GM12801 (cell line): ENCODE results near the gene ZCCHC7.

Experiments
- TF ChIP-seq, protein P1 (sequence below): IDR thresholded peaks from one replicate; pipeline ENCODE4 v1.5.1; 2011; ENCODE audit warnings: control low read depth; ENCODE audit not compliant: insufficient read length; ENCODE audit errors: extremely low read depth

ZCCHC7 gene

DNA sequence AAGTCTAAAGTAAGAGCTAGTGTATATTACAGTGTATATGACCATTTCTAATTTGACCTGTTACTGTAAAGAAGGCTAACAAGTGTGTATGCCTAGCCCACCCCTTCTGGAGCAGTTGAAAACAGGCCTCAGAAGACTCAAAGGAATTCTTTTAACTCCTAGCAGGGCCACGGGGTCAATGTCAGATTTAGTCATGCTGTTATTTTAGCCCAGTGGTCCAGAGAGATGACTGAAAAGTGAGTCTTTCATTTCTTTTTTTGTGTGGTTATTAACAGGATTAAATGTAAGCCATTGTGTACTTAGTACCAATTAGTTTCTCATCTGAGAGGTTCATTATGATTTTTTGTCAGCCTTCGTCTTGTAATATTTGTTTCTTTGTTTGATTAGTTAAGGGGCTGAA is 24.4 kb downstream of the ZCCHC7 start:
- TF ChIP-seq, protein P1, sequence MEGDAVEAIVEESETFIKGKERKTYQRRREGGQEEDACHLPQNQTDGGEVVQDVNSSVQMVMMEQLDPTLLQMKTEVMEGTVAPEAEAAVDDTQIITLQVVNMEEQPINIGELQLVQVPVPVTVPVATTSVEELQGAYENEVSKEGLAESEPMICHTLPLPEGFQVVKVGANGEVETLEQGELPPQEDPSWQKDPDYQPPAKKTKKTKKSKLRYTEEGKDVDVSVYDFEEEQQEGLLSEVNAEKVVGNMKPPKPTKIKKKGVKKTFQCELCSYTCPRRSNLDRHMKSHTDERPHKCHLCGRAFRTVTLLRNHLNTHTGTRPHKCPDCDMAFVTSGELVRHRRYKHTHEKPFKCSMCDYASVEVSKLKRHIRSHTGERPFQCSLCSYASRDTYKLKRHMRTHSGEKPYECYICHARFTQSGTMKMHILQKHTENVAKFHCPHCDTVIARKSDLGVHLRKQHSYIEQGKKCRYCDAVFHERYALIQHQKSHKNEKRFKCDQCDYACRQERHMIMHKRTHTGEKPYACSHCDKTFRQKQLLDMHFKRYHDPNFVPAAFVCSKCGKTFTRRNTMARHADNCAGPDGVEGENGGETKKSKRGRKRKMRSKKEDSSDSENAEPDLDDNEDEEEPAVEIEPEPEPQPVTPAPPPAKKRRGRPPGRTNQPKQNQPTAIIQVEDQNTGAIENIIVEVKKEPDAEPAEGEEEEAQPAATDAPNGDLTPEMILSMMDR = no peak

DNA sequence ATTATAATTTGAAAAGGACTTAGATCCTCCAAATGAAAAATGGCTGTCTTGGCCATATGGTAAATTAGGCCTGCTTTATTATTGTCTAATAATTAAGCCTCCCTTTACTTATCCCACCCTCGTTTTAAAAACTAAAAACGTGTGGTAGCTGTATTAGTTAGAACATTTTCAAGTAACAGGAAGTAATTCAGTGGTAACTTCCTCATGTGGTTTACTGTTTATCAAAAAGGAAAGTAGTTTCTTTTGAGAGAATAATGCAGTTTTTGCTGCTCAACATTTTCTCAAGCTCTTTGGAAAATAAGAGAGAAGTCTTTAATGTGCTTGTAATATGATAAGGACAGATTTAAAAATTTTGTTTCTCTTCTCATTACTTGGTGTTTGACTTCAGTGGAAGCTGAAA is 26.0 kb downstream of the ZCCHC7 start:
- TF ChIP-seq, protein P1 = no peak

DNA sequence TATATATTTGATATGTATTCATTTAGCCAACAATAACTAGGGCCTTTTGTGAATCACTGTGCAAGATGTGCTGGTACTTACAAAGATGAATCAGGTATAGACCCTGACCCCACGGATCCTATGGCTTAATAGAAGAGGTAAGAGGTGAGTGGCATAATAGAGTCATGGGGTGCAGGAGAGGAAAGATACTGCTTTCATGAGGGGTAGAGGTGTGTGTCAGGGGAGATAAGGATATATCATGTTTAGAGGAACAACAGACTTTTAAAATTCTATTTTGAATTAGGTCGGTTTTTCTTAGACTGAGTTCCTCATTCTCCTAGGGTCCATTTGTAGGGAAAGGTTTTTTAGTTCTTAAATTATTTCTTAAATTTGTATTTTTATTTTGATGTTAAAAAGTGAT is 27.8 kb downstream of the ZCCHC7 start:
- TF ChIP-seq, protein P1 = no peak

DNA sequence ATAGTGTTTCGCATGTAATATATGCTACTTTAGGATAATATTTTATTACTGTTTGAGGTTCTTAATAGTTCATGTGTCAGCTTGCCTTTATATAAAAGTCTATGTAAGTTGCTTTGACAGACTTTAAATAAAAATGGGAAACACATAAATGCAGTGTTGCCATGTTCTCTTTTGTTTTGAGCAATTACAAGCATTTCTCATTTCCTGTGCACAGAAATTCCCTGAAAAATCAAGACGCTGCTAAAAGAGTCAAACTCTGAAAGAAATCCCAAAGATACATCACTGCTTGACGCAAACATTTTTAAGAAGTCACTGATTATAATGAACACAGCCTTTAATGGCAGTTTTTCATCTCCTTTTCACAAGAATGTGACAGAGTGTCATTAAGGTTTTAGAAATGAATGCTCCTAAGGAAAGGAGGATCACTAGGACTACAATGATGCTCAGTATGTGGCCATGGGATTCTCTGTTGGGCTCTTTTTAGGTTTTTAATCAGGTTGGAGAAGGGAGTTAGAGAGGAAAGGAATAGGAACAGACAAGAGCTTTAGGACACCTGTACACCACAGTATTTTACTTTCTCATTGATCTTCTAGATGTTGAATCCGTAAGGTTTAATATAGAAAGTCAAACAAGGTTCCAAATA is 29.4 kb downstream of the ZCCHC7 start:
- TF ChIP-seq, protein P1 = no peak

DNA sequence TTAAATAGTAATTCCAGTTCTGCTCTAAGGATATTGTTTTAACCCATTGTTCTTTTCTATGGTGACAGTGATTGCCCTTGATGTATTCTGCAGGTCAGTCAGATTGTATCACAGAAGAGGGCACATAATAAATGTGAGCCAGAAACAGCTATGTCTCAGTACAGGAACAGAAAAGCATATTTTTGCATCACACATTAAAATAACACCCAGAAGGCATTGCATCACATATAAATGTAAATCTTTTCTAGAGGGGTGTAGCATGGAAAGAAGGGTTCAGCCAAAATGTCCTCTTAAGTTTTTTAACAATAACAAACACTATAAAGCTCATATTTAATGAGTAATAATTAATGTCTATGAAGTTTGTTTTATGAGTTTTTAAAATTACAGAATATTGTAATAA is 30.0 kb downstream of the ZCCHC7 start:
- TF ChIP-seq, protein P1 = no peak

DNA sequence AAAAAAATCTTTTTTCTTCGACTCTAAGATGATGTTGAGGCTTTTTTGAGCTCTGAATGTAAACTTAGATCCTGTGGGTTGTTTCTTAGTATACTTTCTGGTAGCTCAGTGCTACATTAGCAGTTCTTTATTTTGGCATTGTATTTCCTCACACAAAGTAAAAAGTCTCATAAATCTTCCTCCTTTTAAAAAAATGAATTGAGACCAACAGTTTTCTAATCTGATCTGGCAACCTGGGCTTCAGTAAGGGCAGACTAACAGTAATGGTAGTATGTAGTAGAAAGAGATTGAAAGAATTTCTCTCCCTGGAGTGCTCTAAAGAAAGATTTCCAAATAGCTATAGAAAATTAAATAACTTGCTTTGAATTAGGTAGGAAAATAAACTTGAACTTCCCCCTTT is 31.4 kb downstream of the ZCCHC7 start:
- TF ChIP-seq, protein P1 = no peak

DNA sequence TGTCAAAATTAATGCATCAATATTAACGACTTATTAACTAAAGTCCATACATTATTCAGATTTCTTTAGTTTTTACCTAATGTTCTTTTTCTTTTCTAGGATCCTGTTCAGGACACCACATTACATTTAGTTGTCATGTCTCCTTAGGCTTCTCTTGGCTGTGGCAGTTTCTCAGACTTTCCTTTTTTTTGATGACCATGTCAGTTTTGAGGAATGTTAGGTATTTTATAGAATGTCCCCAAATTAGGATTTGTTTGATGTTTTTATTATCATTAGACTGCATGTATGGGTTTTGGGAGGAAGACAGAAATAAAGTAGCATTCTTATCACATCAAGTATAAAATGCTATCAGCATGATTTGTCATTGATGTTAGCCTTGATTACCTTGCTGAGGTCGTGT is 32.0 kb downstream of the ZCCHC7 start:
- TF ChIP-seq, protein P1 = no peak
